K562 (cell line): Measurements from ENCODE around the gene MAGEB6B. TPM values are rescaled to one million over a fixed set of nuclear protein-coding genes. Genes with fewer than 3 reads are reported as not detected.
A peak's percentile ranks its signal among the peaks of the same experiment; 100 is the strongest.

Experiments used
- ATAC-seq: fragments of 200-7000 bp; cut with Tn5 transposase; 3 replicates; pipeline ENCODE4 v1.9.1; 2020; ENCODE audit warnings: moderate library complexity
- Bru-seq: library from RNA; stranded (reverse); fragments of 400-500 nt; gene quantifications from one replicate; lab custom pipeline; 2021; lab: Mats Ljungman, UMichigan
- BruChase-seq, 2 experiments: library from RNA; stranded (reverse); fragments of 400-500 nt; gene quantifications; one replicate each; lab custom pipeline; 2021; lab: Mats Ljungman, UMichigan
- BruUV-seq: library from RNA; stranded (reverse); fragments of 400-500 nt; replicated peaks from 2 replicates; lab custom pipeline; 2021; lab: Mats Ljungman, UMichigan
- CTCF ChIA-PET: fragments of 300-600 bp; formaldehyde crosslinking; extraction: SDS; loops from one replicate; lab custom pipeline; 2021; ENCODE audit warnings: low intra/inter-chr PET ratio; lab: Yijun Ruan, JAX
- POLR2A ChIA-PET: fragments of 300-600, 350-650 bp; sonication (Branson Sonifier 250); formaldehyde crosslinking; extraction: SDS; loops from one replicate; lab custom pipeline; 2021; ENCODE audit warnings: antibody characterized with exemption, inconsistent platforms; lab: Yijun Ruan, JAX
- DNase-seq, 4 experiments: peaks; one replicate each; pipeline versions ENCODE4 v3.0.0 to v3.0.0-alpha.2; 2011 to 2018; ENCODE audit warnings: low spot score in 3 of 4, mixed read lengths in 3 of 4; ENCODE audit errors: extremely low read depth in 1 of 4
- FAIRE-seq: peaks from 2 replicates; lab custom pipeline; 2011; peaks lifted over from hg19 to GRCh38; lab: Jason Lieb, UNC
- H2AFZ ChIP-seq: 2 replicates; pipeline ENCODE4 v1.6.0; 2011; ENCODE audit warnings: low read depth, low read length, control low read depth, inconsistent platforms
- H3K27ac ChIP-seq: fragments of 200-600 bp; 3 replicates; pipeline ENCODE4 v1.8.0; 2011; ENCODE audit warnings: low read depth, mild to moderate bottlenecking, control low read depth, inconsistent platforms, low read length, moderate library complexity, mixed read lengths; ENCODE audit errors: extremely low read depth
- H3K27me3 ChIP-seq, 2 experiments: fragments of 300-600 bp in 1 of 2; 2 replicates in 1 of 2; 3 replicates in 1 of 2; pipeline versions ENCODE4 v1.6.0 to v1.8.0; 2011; ENCODE audit warnings: inconsistent platforms in 2 of 2, low read length in 2 of 2, mild to moderate bottlenecking in 1 of 2, mixed read lengths in 1 of 2, moderate library complexity in 1 of 2; ENCODE audit not compliant: control insufficient read depth in 2 of 2, insufficient read depth in 2 of 2
- H3K36me3 ChIP-seq: fragments of 300-600 bp; 3 replicates; pipeline ENCODE4 v1.8.0; 2011; ENCODE audit warnings: mild to moderate bottlenecking, low read length, inconsistent platforms; ENCODE audit not compliant: control insufficient read depth, insufficient read depth
- H3K4me1 ChIP-seq, 2 experiments: fragments of 200-600 bp in 1 of 2; replicated peaks in 1 of 2; 2 replicates in 1 of 2; 3 replicates in 1 of 2; pipeline versions ENCODE4 v1.5.1 to v1.8.0; 2011; ENCODE audit warnings: inconsistent platforms in 2 of 2, low read length in 2 of 2, mild to moderate bottlenecking in 1 of 2, mixed read lengths in 1 of 2, moderate library complexity in 1 of 2; ENCODE audit not compliant: control insufficient read depth in 2 of 2, insufficient read depth in 2 of 2
- H3K4me2 ChIP-seq: 2 replicates; pipeline ENCODE4 v1.6.1; 2011; ENCODE audit warnings: low read length, control low read depth, inconsistent platforms, mixed read lengths; ENCODE audit not compliant: insufficient read depth
- H3K4me3 ChIP-seq: fragments of 200-600 bp; sonication (generic), shearing (Covaris generic); 2 replicates; pipeline ENCODE4 v1.5.1; 2016; ENCODE audit warnings: control low read depth, inconsistent platforms
- H3K79me2 ChIP-seq: fragments of 200-600 bp; 3 replicates; pipeline ENCODE4 v1.8.0; 2011; ENCODE audit warnings: low read length, inconsistent platforms; ENCODE audit not compliant: control insufficient read depth, insufficient read depth
- H3K9ac ChIP-seq, 2 experiments: 2 replicates each; pipeline versions ENCODE4 v1.6.0 to v1.6.1; 2011; ENCODE audit warnings: low read depth in 2 of 2, low read length in 2 of 2, control low read depth in 1 of 2, inconsistent platforms in 1 of 2, mild to moderate bottlenecking in 1 of 2, mixed read lengths in 1 of 2; ENCODE audit not compliant: insufficient read depth in 1 of 2
- H3K9me1 ChIP-seq: one replicate; pipeline ENCODE4 v1.6.0; 2011; ENCODE audit warnings: inconsistent platforms, mild to moderate bottlenecking, low read length, moderate library complexity; ENCODE audit not compliant: control insufficient read depth, insufficient read depth
- H3K9me3 ChIP-seq: replicated peaks from 2 replicates; pipeline ENCODE4 v1.5.1; 2011; ENCODE audit warnings: low read depth, low read length, inconsistent platforms; ENCODE audit not compliant: control insufficient read depth, insufficient read depth
- H4K20me1 ChIP-seq: replicated peaks from 2 replicates; pipeline ENCODE4 v1.6.1; 2011; ENCODE audit warnings: low read length, inconsistent platforms, mixed read lengths; ENCODE audit not compliant: control insufficient read depth, insufficient read depth
- AFF4 ChIP-seq: sonication (generic); formaldehyde crosslinking; IDR thresholded peaks from 2 replicates; pipeline ENCODE4 v1.8.0; 2023; ENCODE audit warnings: mild to moderate bottlenecking, missing genetic modification reagents
- ARID3B ChIP-seq: fragments of 250-450 bp; sonication (Bioruptor Pico); IDR thresholded peaks from 2 replicates; pipeline ENCODE4 v1.4.0; 2020; ENCODE audit warnings: borderline replicate concordance
- CHD1 ChIP-seq: fragments of 200-600 bp; sonication (generic); IDR thresholded peaks from one replicate; pipeline ENCODE4 v1.6.1; 2012; ENCODE audit warnings: mild to moderate bottlenecking, moderate library complexity, low read length, inconsistent platforms
- POLR3A ChIP-seq: IDR thresholded peaks from 2 replicates; pipeline ENCODE4 v1.6.1; 2011; ENCODE audit warnings: borderline replicate concordance, mild to moderate bottlenecking, moderate library complexity; ENCODE audit not compliant: insufficient read length, insufficient read depth; ENCODE audit errors: extremely low read depth
- SMARCC2 ChIP-seq: fragments of 450-650 bp; IDR thresholded peaks from 2 replicates; pipeline ENCODE4 v1.6.1; 2017; ENCODE audit warnings: antibody characterized with exemption, moderate library complexity, mild to moderate bottlenecking, low read depth
- THRA ChIP-seq: fragments of 450-650 bp; IDR thresholded peaks from 2 replicates; pipeline ENCODE4 v1.6.1; 2017; ENCODE audit warnings: mild to moderate bottlenecking, moderate library complexity
- ZNF124 ChIP-seq: sonication (generic); formaldehyde crosslinking; IDR thresholded peaks from 2 replicates; pipeline ENCODE4 v1.8.1; 2022; ENCODE audit warnings: missing genetic modification reagents
- ZNF324 ChIP-seq: fragments of 250-450 bp; sonication (Bioruptor Pico); IDR thresholded peaks from 2 replicates; pipeline ENCODE4 v1.4.0; 2020; ENCODE audit warnings: mild to moderate bottlenecking
- ZNF395 ChIP-seq: fragments of 200-800 bp; sonication (Bioruptor generic); IDR thresholded peaks from 2 replicates; pipeline ENCODE4 v1.6.1; 2017; ENCODE audit warnings: missing genetic modification characterization, missing compliant biosample characterization
- ZNF766 ChIP-seq: fragments of 200-800 bp; sonication (Bioruptor generic); conservative IDR thresholded peaks from 2 replicates; pipeline ENCODE4 v1.6.1; 2016; ENCODE audit warnings: missing genetic modification characterization, missing compliant biosample characterization
- WGBS: fragments of 100-300 bp; shearing (Covaris generic); methylation state at CpG from one replicate; pipeline ENCODE4 v1.1.6; 2016; ENCODE audit warnings: low coverage, mixed read lengths; ENCODE audit not compliant: insufficient coverage; ENCODE audit errors: missing lambda C conversion rate; 5-methylcytosine and 5-hydroxymethylcytosine counted together
- in situ Hi-C: fragments of 300-500 bp; cut with MboI; formaldehyde crosslinking; loops from 4 replicates; pipeline ENCODE4 v1.15.0; 2018; ENCODE audit warnings: inconsistent platforms, mixed read lengths
- intact Hi-C: fragments of 100-400 bp; cut with micrococcal nuclease; formaldehyde crosslinking; loops from 2 replicates; pipeline ENCODE4 v1.14.2; 2022
- long read RNA-seq, 3 experiments: library from polyadenylated mRNA in 2 of 3; library from RNA in 1 of 3; unstranded in 2 of 3; stranded (forward) in 1 of 3; transcript quantifications; one replicate each; pipeline ENCODE4 v2.0.0, GENCODE V29; 2019 to 2022
- polyA minus RNA-seq, 3 experiments: library from RNA; depleted of rRNA, polyadenylated mRNA; stranded (reverse); fragments of >200 nt; gene quantifications; 2 replicates each; pipeline ENCODE4 v1.2.3, GENCODE V29; 2011
- polyA plus RNA-seq, 8 experiments: library from polyadenylated mRNA; depleted of rRNA in 4 of 8; stranded (reverse) in 5 of 8; unstranded in 3 of 8; fragments of >200 nt; fragmentation: Nextera tagmentation in 2 of 8; fragmentation: Illumina TruSeq in 1 of 8; extraction: Ambion mirVana in 2 of 8; extraction: Trizol in 1 of 8; gene quantifications; 2 replicates each; pipeline versions ENCODE4 v1.2.1 to v1.2.3, GENCODE V29; 2011 to 2014; ENCODE audit warnings: inconsistent platforms in 1 of 8, missing spikeins in 1 of 8
- total RNA-seq, 7 experiments: library from RNA; depleted of rRNA in 6 of 7; stranded (reverse); fragments of >200 nt in 6 of 7; fragmentation: Illumina TruSeq in 2 of 7; extraction: Trizol in 2 of 7; gene quantifications; 2 replicates each; pipeline versions ENCODE4 v1.2.1 to v1.2.3, GENCODE V29; 2011 to 2021; ENCODE audit warnings: low replicate concordance in 1 of 7

MAGEB6B gene
- total RNA-seq (2011; cell fraction: chromatin; rRNA removed; ENCODE audit: low replicate concordance): not detected in 2 replicates
- total RNA-seq (2011; cell fraction: nucleolus; rRNA removed): not detected in 2 replicates
- not detected in 2 replicates for total RNA-seq (2011; cell fraction: nucleoplasm; rRNA removed)
- total RNA-seq (2014; rRNA removed) (not detected in 2 replicates), total RNA-seq (2014; rRNA removed; fragmentation: Illumina TruSeq; extraction: Trizol) (not detected in 2 replicates), total RNA-seq (2015; rRNA removed; fragmentation: Illumina TruSeq; extraction: Trizol) (not detected in 2 replicates), total RNA-seq (2021) (not detected in 2 replicates), polyA plus RNA-seq (2011; rRNA removed) (not detected in 2 replicates), polyA plus RNA-seq (2014; fragmentation: Illumina TruSeq; extraction: Trizol) (not detected in 2 replicates), polyA plus RNA-seq (2014; fragmentation: Nextera tagmentation; extraction: Ambion mirVana) (not detected), polyA plus RNA-seq (2014; rRNA removed) (not detected in 2 replicates), polyA minus RNA-seq (2011; rRNA and poly(A)+ RNA removed) (not detected in 2 replicates), Bru-seq, nascent RNA (not detected), BruChase-seq, experiment 1, labeled RNA remaining after a 2-hour chase (percentile 24 among the genes with signal in this experiment), BruChase-seq, experiment 2, labeled RNA remaining after a 6-hour chase (not detected)
- polyA plus RNA-seq (2011; cell fraction: cytosol; rRNA removed): not detected in 2 replicates
- not detected in 2 replicates for polyA plus RNA-seq (2011; cell fraction: nucleus; rRNA removed)
- not detected in 2 replicates for polyA plus RNA-seq (2012)
- polyA minus RNA-seq (2011; cell fraction: cytosol; rRNA and poly(A)+ RNA removed): not detected in 2 replicates
- not detected in 2 replicates for polyA minus RNA-seq (2011; cell fraction: nucleus; rRNA and poly(A)+ RNA removed)
- long read RNA-seq, experiment 1: 0 reads
- long read RNA-seq, experiment 2: 0 reads
- long read RNA-seq, experiment 3: 0 reads

- Histone ChIP-seq H4K20me1 (no peaks in the 10 kb centered on the region), H3K27me3 (no peaks in the 10 kb centered on the region), H3K79me2 (no peaks in the 10 kb centered on the region), H3K9ac (no peak within 1 kb of the TSS), H3K9me3 (no peaks in the 10 kb centered on the region), H3K4me1 (no peaks in the 10 kb centered on the region), H3K9me1 (no peaks in the 10 kb centered on the region), H3K4me3 (no peak within 1 kb of the TSS), H3K36me3 (no peaks in the 10 kb centered on the region), H3K4me2 (no peak within 1 kb of the TSS), H3K27ac (no peak within 1 kb of the TSS), H2AFZ (no peak within 1 kb of the TSS)
- TF ChIP-seq CHD1: no peak
- no peak for TF ChIP-seq SMARCC2
- no peak for TF ChIP-seq ZNF766 (CRISPR knock-in tag)
- no peak for TF ChIP-seq ZNF324 (CRISPR knock-in tag)
- TF ChIP-seq AFF4 (CRISPR knock-in tag): no peak
- TF ChIP-seq THRA: no peak
- no peak for TF ChIP-seq ZNF124 (CRISPR knock-in tag)
- TF ChIP-seq ZNF395 (CRISPR knock-in tag): no peak
- no peak for TF ChIP-seq POLR3A
- no peak for TF ChIP-seq ARID3B (CRISPR knock-in tag)
- ChIA-PET POLR2A (no interaction called here), CTCF (no interaction called here)
- intact Hi-C loops (no loop called here), in situ Hi-C loops (no loop called here)
- FAIRE-seq (no peak), ATAC-seq (no peak), DNase-seq (no peak)
- WGBS: 0% methylated on average over 3 of the region's 10 CpGs
- BruUV-seq: no TSS peak
These were observed at the start of gene MAGEB6B for GRCh38 chrX:26160301-26160700. MAGEB6B (plus strand) TSS chrX:26160601; CDS start chrX:26160601, 0 bp downstream.
